GM19025 (cell line): ENCODE results near the gene PDZD2.

Source experiments
- ATAC-seq: cut with Tn5 transposase; IDR thresholded peaks from one replicate; pipeline ENCODE4 v1.9.1; 2021; ENCODE audit warnings: mild to moderate bottlenecking, low read depth, moderate library complexity; ENCODE audit not compliant: unreplicated experiment

PDZD2 gene

DNA sequence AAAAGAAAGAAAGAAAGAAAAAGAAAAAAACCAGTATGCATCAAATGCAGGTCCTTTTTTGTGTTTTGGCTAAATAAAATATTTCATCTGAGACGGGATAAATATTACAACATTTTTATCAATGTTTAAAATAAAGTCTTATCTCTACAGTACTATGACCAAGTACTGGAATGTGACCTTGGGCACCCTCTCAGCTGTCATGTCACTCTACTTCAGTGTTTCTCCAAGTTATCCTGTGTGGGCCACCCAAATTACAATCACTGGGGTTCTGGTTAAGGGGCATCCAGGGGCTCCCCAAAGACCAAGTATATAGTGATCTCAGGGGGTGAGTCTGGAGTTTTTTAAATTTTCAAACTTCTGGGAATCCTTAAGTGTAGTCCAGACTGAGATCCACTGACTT is 3.5 kb upstream of the PDZD2 start:
- ATAC-seq = no peak

DNA sequence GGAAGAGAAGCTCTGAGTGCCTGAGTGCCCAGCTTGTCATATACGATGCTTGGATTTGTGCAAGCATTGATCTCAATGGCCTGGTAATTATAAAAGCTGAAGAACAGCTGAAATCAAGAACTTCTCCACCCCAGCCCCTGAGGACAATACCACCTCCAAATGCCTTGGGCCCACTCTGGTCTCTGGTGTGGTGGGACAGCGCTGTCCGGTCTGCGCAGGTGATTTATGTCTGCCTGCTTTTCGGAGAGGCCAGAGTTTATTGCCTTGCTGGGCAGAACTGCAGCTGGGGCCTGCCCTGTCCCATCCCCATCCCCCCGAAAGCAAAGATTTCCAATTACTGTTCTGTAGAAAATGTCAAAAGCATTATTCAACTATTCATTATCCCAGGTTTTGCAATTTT is 1.1 kb upstream of the PDZD2 start:
- no peak for ATAC-seq

DNA sequence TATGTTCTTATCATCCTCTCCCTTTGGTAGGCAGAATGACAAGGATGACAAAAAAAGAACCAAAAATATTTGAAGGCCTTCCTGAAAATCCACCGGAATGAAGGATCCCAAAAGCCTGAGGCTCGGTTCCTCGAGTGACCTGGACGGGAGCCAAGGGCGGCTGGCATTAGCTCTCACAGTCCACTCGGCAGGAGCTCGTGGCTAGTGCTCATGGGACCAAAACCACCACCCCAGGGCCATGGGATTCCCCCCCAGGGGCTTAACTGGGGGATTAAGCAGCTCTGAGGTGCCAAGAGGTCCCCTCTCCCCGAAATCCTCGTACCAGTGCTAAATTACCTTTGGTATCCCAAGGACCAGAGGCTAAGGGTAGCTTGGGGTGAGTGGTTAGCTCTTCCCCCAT is 586 bp upstream of the PDZD2 start:
- ATAC-seq = peak; percentile 4

DNA sequence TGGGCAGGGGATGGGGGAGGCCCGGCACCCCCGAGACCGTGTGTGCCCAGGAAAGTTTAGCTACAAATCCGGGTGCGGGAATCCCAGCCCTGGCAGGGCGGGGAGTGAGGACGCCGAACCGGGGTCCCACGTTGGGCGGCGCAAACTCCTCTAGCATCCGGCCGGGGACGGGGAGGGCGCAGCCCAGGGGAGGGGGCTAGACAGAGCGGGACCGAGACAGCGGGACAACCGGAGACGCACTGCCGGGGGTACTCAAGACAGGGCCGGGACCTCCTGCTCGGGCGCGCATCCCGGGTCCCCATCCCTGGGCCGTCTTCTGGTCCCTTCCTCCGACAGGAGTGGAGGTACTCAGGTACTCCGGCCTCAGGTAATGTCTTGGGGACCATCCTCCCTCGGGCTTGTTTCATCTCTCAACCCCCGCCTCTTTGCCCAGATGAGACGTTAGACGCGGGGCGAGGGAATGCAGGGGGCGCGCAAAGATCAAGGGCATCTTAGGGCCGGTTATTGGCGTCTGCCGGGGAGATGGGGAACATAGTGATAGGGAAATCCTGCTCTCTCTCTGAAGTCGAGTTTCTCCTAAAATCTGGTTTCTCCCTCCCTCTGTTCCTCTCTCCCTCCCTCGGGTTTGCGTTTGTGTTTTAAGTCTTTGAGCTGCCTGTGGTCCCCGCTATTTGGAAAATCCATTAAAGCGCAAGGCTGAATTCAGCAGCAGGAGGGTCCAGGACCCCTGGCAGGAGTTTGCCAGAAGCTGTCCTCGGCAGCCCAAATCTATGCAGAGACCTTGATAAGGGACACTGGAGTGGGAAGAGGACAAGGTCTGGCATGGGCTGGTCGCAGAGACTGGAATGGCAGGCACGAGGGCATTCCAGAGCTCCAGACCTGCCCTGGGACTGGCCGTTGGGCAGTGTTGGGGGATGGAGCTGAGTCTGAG is 815 bp downstream of the PDZD2 start:
- no peak for ATAC-seq

DNA sequence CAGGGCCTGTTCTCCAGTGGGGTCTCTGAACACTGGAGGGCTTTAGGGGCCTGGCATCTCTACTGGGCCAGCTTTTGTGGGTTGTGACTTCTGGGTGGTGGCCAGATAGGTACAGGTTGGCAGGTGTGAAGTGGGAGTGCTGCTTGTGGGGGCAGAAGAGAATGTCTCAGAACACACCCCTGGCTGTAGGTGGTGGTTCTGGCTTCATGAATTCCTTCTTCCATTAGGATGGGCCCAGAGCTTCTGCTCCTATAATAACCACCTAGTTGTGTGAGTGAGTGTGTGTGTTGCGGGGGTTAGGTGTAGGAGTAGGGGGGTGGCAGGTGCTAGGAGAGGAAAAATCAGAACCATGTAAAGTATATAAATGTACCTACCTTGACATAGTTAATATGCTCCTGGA is 1.6 kb downstream of the PDZD2 start:
- ATAC-seq = no peak

DNA sequence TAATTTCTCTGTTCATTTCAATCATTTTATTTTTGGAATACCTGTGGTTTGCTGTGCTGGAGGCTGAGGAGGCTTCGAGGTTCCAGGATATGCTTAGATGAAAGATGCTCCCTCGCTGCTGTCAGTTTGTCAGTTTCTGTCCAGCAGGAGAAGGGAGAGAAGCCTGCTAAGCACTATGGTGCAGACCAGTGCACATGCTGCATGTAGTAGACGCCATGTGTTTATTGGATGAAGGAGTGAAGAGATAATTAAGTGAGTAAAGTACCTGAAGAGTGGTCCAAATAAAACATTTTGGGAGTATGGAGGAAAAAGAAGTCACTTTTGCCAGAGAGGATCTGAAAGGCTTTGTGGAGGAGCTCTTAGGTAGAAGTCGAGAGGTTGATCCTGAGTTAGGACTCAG is 2.1 kb downstream of the PDZD2 start:
- no peak for ATAC-seq

DNA sequence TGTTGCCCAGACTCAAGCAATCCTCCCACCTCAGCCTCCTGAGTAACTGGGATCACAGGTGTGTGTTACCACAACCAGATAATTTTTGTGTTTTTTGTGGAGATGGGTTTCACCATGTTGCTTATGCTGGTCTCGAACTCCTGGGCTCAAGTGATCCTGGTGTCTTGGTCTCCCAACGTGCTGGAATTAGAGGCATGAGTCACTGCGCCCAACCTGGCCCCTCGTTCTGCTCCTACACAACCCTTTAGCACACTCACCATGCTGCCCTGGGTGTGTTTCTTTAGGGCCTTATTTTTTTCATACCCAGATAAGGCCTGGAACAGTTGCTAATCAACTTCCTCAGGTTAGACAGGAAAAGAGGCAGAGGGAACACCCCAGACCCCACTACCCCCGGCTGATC is 2.6 kb downstream of the PDZD2 start:
- no peak for ATAC-seq

DNA sequence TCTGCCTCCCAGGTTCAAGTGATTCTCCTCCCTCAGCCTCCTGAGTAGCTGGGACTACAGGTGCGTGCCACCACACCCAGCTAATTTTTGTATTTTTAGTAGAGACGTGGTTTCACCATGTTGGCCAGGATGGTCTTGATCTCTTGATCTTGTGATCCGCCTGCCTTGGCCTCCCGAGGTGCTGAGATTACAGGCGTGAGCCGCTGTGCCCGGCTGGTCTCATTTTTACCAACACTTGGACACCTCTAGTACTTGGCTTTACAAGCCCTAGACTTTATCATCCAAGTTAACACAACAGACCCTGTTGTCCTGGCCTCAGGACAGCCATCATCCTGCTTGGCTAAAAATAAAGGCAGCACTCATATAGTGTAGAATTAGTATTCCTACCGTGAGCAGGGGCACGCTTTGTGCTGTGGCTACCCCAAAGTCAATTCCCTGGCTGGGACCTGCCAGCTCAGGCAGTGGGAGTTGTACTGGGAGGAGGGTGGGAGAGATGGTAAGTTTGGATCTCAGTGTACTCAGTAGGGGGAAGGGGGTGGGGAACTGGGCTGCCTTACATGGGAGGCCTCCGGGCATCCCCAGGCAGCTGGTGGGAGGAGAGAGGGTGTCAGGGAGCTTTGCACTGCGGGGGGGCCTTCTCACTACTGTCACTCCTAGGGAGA is 6.6 kb downstream of the PDZD2 start:
- ATAC-seq = no peak

DNA sequence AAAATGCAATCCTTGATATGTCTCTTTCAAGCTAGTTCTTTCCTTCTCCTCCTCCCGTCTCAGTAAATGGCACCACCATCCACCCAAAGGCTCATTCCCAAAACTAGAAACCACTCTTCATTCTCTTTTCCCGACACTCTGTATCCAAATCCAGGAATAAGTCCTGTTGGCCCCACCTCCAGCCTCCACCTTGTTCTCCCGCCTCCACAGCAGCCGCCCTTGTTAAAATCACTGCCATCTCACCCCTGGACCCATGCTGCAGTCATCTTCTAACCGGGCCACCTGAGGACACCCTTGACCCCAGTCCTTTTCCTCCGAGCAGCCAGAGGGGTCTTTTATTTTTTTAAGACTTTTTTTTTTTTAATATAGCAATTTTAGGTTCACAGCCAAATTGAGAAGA is 9.4 kb downstream of the PDZD2 start:
- no peak for ATAC-seq

DNA sequence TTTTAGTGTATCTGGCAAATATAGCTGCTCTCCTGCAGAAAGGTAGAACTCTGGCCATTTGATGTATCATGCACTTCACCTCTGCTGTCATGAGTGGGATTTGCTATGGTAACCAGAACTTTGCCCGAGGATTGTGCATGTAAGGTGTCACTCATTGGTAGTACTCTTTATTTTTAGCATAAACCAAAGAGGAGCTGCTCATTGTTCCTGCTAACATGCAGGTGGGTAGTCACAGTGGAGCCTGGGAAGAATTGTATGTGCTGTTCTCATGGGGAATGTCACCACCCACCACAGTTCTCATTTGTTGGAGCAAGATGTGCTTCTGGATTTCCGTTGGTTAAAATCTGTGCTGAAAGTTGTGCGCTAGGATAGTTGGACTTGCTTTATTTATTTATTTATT is 12.3 kb downstream of the PDZD2 start:
- ATAC-seq = no peak

DNA sequence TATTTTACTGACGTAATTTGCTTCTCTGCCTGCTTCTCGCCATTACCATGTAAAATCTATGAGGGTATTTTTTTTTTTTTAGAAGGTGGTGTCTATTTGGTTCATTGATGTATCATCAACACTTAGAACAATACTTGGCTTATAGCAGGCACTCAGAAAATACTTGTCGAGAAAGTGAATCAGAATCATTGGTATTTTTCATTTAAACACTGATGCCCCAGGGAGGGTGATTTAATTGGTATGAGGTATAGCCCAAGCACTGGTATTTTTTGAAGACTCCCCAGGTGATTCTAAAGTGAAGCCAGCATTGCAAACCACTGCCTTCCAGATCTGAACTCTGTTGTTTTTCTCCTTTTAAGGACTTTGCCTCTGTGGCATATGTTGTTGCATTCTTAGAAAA is 16.6 kb downstream of the PDZD2 start:
- ATAC-seq = no peak

DNA sequence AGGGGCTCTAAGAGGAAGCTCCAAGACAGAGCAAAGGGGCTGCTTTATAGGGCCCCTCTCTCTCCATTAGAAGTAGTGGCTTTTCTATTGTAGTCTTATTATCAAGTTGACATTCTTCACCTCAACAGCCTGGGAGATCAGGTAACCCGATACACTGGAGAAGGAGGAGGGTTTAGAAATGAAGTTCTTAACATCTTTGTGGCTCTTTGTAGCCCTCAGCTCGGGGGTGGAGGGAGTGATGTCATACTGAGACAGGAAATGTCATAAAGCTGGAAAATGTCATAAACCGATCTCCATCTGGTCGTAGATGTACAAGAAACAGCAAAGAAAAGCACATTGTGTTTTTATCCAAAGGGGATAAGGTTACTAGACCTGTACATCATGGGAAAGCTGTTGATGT is 17.9 kb downstream of the PDZD2 start:
- ATAC-seq = no peak

DNA sequence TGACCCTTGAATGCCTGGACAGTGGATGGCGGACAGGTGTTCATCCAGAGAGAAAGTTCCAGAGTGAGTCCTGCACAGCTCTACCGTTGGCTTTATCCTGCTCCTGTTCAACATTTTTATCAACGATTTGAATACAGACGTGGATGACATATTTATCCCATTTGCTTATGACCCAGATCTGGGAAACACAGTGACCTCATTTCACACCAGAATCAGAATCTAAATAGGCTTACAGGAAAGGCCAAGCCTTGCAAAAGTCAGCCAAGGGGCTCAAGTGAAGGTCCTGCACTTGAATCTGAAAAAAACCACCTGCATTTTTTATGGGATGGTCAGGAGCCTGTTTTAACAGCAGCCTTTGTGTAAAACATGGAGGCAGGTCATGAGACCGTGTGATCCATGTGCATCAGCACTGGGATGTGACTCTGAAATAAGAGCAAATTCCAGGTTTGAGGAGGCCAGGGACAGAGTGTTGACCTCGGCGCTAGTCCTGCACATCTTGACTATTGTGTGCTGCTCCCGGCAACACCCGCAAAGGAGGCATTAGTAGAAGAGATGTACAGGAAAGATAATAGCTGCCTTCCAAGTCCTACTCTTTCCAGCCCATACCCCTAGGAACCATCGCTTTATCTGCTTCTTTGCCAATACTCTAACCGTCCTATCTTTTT is 18.5 kb downstream of the PDZD2 start:
- ATAC-seq = no peak

DNA sequence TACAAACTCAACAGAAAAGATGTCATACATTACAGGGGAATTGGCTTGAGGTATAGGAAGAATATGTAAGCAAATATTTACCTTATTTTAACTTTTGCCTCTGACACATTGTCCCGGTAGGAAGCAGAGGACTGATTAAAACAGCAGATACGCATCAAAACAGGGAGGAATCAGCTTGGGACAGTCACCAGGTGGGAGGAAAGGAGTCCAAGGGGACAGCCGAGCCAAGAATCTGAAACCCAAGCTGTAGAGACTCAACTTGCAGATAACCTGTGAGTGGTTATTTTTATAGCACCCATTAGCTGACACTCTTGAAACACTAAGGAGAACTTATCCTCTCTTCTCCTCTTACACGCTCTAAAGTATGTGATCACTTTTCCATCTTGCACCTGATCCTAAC is 22.3 kb downstream of the PDZD2 start:
- ATAC-seq = no peak

DNA sequence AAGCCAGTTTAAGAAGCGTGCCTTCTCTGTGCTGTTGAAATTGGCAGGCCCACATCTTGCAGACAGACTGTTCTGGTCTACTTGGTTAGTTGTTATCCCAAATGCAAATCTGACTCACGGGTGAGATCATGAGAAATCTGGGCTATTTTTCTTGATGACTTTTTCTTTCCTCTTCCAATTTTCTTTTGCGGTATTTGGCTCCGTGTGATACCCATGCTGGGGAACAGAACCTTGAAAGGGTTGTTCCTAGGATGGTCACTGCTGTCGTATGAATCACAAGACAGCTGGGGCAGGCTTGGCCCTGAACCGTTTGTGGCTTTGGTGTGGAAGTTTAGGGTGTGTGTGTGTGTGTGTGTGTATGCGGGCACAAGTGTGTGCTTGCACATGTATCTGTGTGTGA is 24.6 kb downstream of the PDZD2 start:
- ATAC-seq = no peak

DNA sequence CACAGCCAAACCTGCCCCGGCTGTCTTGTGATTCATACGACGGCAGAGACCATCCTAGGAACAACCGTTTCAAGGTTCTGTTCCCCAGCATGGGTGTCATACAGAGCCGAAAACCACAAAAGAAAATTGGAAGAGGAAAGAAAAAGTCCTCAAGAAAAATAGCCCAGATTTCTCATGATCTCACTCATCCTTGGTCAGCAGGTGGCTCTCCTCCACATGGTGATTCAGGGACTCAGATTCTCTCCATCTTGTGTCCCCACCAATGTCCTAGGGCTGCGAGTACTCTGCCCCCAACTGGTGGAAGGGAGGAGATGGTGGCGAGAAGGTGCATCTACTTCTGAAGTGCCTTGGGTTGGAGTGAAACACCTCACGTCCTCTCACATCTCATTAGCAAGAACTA is 25.6 kb downstream of the PDZD2 start:
- no peak for ATAC-seq

DNA sequence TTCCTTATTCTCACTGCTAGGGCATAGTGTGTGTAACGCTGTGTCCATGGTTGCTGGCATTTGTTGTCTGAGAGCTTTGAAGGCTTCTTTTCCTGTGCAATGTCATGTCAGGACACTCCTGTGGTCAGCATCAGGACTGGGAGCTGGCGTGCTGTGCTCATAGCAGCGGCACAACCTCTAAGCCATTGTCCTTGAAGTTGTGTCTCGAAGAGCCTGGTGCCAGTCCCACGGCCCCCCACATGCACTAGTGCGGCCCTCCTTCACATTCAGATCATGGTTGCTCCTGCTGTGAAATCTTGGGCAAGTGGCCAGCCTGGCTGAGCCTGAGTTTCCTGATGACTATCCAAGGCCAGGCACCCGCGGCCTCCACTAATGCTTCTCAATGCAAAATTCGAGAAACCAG is 32.4 kb downstream of the PDZD2 start:
- no peak for ATAC-seq

DNA sequence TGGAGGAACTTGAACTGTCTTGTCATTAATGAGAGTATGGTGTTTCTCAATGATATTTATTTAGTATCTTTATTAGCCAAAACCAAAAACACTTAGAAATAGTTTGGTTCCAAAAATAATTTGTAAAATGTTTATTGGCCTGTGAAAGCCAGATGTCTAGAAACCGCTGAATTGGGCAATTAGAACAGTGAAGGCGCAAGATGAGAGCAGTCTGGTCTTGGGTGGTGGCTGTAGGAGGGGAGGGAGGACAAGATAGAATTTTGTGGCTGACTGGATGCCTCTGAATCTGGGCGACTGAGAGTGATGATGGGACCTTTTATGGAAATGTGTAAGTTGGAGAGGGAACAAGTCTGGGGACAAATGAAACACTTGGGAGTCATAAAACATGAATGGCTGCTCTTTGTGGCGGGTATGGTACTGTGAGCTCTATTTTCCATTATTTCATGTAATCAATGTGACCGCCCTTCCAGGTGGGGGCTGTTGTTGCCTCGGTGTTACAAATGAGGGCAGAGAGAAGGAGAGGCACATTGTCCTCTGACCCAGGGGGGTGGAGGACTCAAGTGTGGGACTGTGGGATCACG is 35.5 kb downstream of the PDZD2 start:
- no peak for ATAC-seq

DNA sequence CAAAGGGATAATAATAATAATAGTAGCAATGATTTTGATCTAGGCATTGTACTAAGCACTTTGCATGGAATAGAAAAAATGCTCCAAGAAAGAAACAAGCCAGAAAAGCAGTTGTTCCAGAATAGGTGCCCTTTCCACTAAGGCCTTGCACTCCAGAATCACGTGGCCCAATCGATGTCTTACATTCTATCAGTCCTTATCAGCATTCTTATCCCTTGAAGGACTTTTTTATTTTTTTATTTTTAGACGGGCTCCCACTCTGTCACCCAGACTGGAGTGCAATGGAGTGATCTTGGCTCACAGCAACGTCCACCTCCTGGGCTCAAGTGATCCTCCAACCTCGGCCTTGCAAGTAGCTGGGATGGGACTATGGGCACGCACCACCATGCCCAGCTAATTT is 36.5 kb downstream of the PDZD2 start:
- no peak for ATAC-seq

DNA sequence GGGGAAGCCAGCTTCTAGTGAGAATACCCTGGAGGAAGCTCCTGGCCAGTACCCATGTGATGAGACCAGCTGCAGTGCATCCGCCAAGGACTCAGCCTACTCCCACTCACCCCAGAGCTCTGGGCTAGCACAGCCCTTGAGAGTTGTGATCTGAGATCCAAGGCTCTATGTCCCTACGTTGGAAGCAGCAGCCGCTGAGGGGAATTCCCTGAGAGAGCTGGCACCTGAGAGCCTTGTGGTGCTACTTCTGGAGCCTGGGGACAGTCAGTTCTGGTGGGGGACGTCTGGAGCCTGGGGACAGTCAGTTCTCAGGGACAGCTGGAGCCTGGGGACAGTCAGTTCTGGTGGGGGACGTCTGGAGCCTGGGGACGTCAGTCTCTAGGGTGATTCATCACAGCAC is 39.2 kb downstream of the PDZD2 start:
- ATAC-seq = no peak

DNA sequence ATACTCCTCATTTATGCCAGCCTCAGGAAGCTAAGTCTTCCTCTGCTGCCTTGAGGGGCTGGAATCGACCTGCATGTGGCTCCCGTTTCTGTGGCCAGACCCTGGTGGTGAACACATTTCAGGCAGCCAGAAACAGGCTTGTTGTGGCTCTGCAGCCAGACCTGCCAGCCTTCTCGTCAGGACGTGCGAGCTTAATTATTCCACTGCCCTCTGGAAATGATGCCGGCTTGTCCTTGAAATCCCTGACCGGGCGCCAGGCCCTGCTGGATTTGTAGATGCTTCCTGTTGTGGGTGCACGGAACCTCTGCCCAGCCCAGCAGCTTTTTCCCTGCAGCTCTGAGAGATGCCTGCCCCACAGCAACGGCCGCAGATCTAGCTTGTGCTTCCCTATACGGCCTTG is 41.6 kb downstream of the PDZD2 start:
- no peak for ATAC-seq
